ENCODE measurements around the gene WAS. TPM values are rescaled to one million over a fixed set of nuclear protein-coding genes. Genes with fewer than 3 reads are reported as not detected.
"Not testable (repeated sequence)": the region's sequence is repeated elsewhere in the genome, so short reads cannot be mapped to it uniquely, and the experiment has no call there.

Gene WAS
- total and polyA plus RNA-seq, 2 of the 8 experiments (the other 6 are each of a cell fraction or from before 2014, with no cell fraction given): 0.63 to 0.65 TPM

GRCh38 chrX:48677516-48677915 is 6.1 kb upstream of the WAS start (continued):
- TF ChIP-seq CEBPB (IDR thresholded peaks at IDR 0.05; ENCODE audit: low read depth, low read length) (no peak), BACH1 (IDR thresholded peaks at IDR 0.05; ENCODE audit: low read length) (no peak), EP300 (IDR thresholded peaks at IDR 0.05; ENCODE audit: borderline replicate concordance in 1 of 2, low read depth in 2 of 2, low read length in 2 of 2) (no peak), TBP (IDR thresholded peaks at IDR 0.05; ENCODE audit: low read depth, low read length) (no peak), E2F6 (IDR thresholded peaks at IDR 0.05) (no peak), SIRT6 (IDR thresholded peaks at IDR 0.05; ENCODE audit: low read length) (no peak)

- H2BK15ac ChIP-seq (ENCODE audit: low read length); H4K91ac ChIP-seq (replicated peaks; ENCODE audit: insufficient read length, low read length); H3K79me2 ChIP-seq (ENCODE audit: control insufficient read depth in 1 of 2, insufficient read depth in 2 of 2, low read length in 2 of 2); H3K9me3 ChIP-seq (ENCODE audit: insufficient read depth in 2 of 2, low read depth in 1 of 2, low read length in 1 of 2); H4K20me1 ChIP-seq (replicated peaks in 1 of 2; ENCODE audit: control insufficient read depth in 1 of 2, insufficient read depth in 2 of 2, low read length in 2 of 2); H4K8ac ChIP-seq (ENCODE audit: extremely low read depth, insufficient read depth, low read length); H3K4me1 ChIP-seq (replicated peaks in 1 of 4; ENCODE audit: control insufficient read depth in 3 of 4, insufficient read depth in 4 of 4, low read length in 3 of 4); H2AK5ac ChIP-seq (ENCODE audit: low read depth, low read length); H2BK20ac ChIP-seq (ENCODE audit: low read length); H3K23ac ChIP-seq (ENCODE audit: insufficient read length); H3K36me3 ChIP-seq (ENCODE audit: control insufficient read depth in 2 of 4, insufficient read depth in 4 of 4, low read length in 3 of 4); H3K14ac ChIP-seq (ENCODE audit: insufficient read length); H3K27ac ChIP-seq (ENCODE audit: low read depth, low read length); H3K79me1 ChIP-seq (ENCODE audit: low read depth, low read length); H2BK120ac ChIP-seq (replicated peaks; ENCODE audit: low read depth, low read length); POLR2A ChIA-PET (ENCODE audit: partially characterized antibody); H3K23me2 ChIP-seq (ENCODE audit: low read depth, low read length); H3K9ac ChIP-seq (replicated peaks in 1 of 4; ENCODE audit: extremely low read depth in 1 of 4, low read depth in 3 of 4, low read length in 3 of 4); H3K56ac ChIP-seq (replicated peaks; ENCODE audit: insufficient read length, low read depth, low read length); H3K18ac ChIP-seq (ENCODE audit: extremely low read depth, low read length); H3K27me3 ChIP-seq (replicated peaks in 1 of 4; ENCODE audit: control insufficient read depth in 3 of 4, extremely low read depth in 1 of 4, insufficient read depth in 3 of 4, low read length in 3 of 4); H3K4me2 ChIP-seq (ENCODE audit: insufficient read depth in 1 of 2, low read depth in 2 of 2, low read length in 2 of 2); H3K4me3 ChIP-seq (ENCODE audit: extremely low read depth in 1 of 4, insufficient read depth in 2 of 4, low read depth in 3 of 4, low read length in 4 of 4); H2AFZ ChIP-seq (ENCODE audit: low read length); DNase-seq (ENCODE audit: low read depth in 1 of 2, low spot score in 2 of 2); H2BK12ac ChIP-seq (ENCODE audit: low read depth, low read length); H3K4ac ChIP-seq (replicated peaks; ENCODE audit: insufficient read length, low read depth, low read length); FAIRE-seq; H4K5ac ChIP-seq (ENCODE audit: insufficient read length, low read depth, low read length); H2BK5ac ChIP-seq (ENCODE audit: low read depth, low read length): not testable (repeated sequence)
- 96% methylated on average over 2 of the region's 2 CpGs; no CpG with 5 or more reads in 1 of the 2 experiments for WGBS, 2 experiments (ENCODE audit: extremely low coverage in 1 of 2, insufficient coverage in 1 of 2, insufficient read length in 1 of 2, insufficient replicate concordance in 2 of 2, low coverage in 1 of 2, low lambda C conversion rate in 2 of 2, missing lambda C conversion rate in 1 of 2)
- CTCF ChIA-PET (ENCODE audit: partially characterized antibody): interaction anchor here (1.2 kb wide), 1 partner anchor 9 kb away, joined by 3 read pairs; no protein-coding TSS in a partner anchor
Observed at GRCh38 chrX:48680467-48680866, 3.1 kb upstream of the WAS start.

Measured in H1 (cell line).